Neural cell (in vitro differentiated cells): ENCODE data around the gene ACTRT2.

Experiments
- CTCF ChIP-seq: fragments of 450-650 bp; IDR thresholded peaks from 2 replicates; pipeline ENCODE4 v1.5.1; 2014; ENCODE audit warnings: antibody characterized with exemption, mild to moderate bottlenecking, moderate library complexity; ENCODE audit not compliant: poor library complexity, severe bottlenecking
- EP300 ChIP-seq: fragments of 450-650 bp; conservative IDR thresholded peaks from 2 replicates; pipeline ENCODE4 v1.6.1; 2014; ENCODE audit warnings: antibody characterized with exemption, mild to moderate bottlenecking, moderate library complexity; ENCODE audit not compliant: poor library complexity, severe bottlenecking
- EZH2 ChIP-seq: fragments of 200-600, 300-800 bp; shearing (Covaris generic), sonication (generic); IDR thresholded peaks from 2 replicates; pipeline ENCODE4 v1.6.1; 2014; ENCODE audit warnings: antibody characterized with exemption, low read length, borderline replicate concordance, mild to moderate bottlenecking; ENCODE audit not compliant: insufficient read depth, poor library complexity, severe bottlenecking
- POLR2AphosphoS5 ChIP-seq: IDR thresholded peaks from 2 replicates; pipeline ENCODE4 v1.6.1; 2012
- REST ChIP-seq: IDR thresholded peaks from 2 replicates; pipeline ENCODE4 v1.6.1; 2012; ENCODE audit warnings: borderline replicate concordance
- SMC3 ChIP-seq: fragments of 450-650 bp; conservative IDR thresholded peaks from 2 replicates; pipeline ENCODE4 v1.6.1; 2014; ENCODE audit warnings: antibody characterized with exemption, mild to moderate bottlenecking, moderate library complexity; ENCODE audit not compliant: poor library complexity
- TAF1 ChIP-seq: IDR thresholded peaks from 2 replicates; pipeline ENCODE4 v1.6.1; 2012; ENCODE audit warnings: low read depth

DNA sequence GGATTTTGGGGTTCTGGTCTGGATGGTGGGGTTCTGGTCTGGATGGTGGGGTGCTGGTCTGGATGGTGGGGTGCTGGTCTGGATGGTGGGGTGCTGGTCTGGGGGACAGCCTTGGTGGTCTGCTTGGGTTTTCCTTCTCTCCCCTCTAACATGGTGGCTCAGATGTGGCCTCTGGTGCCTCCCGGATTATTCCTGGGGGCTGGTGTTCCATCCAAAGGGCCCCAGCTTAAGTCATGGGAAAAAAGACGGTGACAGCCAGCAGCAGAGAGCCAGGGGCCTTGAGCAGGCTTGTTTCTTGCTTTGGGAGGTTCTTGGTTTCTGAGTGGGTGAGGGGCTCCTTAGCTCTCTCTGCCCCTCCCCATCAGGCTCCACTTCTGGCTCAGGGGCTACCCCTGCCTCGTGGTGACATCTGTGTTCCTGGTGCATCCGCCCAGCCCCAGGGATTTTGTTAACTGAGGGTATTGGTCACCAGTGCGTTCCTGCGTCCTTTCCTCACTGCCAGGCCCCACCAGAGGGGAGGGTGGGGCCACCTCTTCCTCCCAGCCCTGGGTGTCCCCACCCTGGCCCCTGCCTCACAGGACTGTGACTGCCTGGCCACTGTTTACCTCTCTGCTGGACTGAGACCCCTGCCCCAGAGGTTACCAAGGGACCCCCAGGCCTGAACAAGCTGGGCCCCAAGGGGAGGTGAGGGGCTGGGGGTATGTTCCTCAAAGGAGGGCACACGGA lies 43.2 kb upstream of the ACTRT2 start:
- TF ChIP-seq CTCF (no peak), EP300 (no peak), SMC3 (no peak), REST (no peak), POLR2AphosphoS5 (no peak), EZH2 (no peak), TAF1 (no peak)
